ENCODE results near the gene HRK. TPM values are rescaled to one million over a fixed set of nuclear protein-coding genes. Genes with fewer than 3 reads are reported as not detected.

HRK gene
- total RNA-seq, 1 experiment from 2014 or later, result 3.5 TPM

GRCh38 chr12:116884871-116885270 is 3.6 kb upstream of the HRK start:
- peaks cover 19% of the 10 kb centered on the region for H3K4me1 Mint-ChIP-seq
- CTCF ChIA-PET, result interaction anchor here (0.7 kb wide), 2 partner anchors 22 to 54 kb away, joined by 3 read pairs; no protein-coding TSS in a partner anchor

GRCh38 chr12:116882742-116883141 is 1.5 kb upstream of the HRK start:
- TF ChIP-seq ZNF423 (CRISPR knock-in tag; IDR thresholded peaks at IDR 0.05) (no peak), ZMAT4 (CRISPR knock-in tag; IDR thresholded peaks at IDR 0.05) (no peak), TEAD1 (CRISPR knock-in tag; IDR thresholded peaks at IDR 0.05) (no peak), GTF2I (CRISPR knock-in tag; conservative IDR thresholded peaks at IDR 0.05) (no peak), ETV6 (CRISPR knock-in tag; IDR thresholded peaks at IDR 0.05) (no peak), AFF4 (CRISPR knock-in tag; IDR thresholded peaks at IDR 0.05; ENCODE audit: borderline replicate concordance) (no peak), USF1 (CRISPR knock-in tag; IDR thresholded peaks at IDR 0.05) (no peak), EMX1 (CRISPR knock-in tag; IDR thresholded peaks at IDR 0.05) (no peak), PREB (CRISPR knock-in tag; IDR thresholded peaks at IDR 0.05; ENCODE audit: borderline replicate concordance) (no peak), ZNF121 (CRISPR knock-in tag; IDR thresholded peaks at IDR 0.05) (no peak), FOXP1 (CRISPR knock-in tag; IDR thresholded peaks at IDR 0.05; ENCODE audit: borderline replicate concordance) (no peak), SOX15 (CRISPR knock-in tag; IDR thresholded peaks at IDR 0.05) (no peak), ZNF263 (CRISPR knock-in tag; IDR thresholded peaks at IDR 0.05; ENCODE audit: low read depth) (no peak), ATF6 (CRISPR knock-in tag; IDR thresholded peaks at IDR 0.05) (no peak), ZNF138 (CRISPR knock-in tag; conservative IDR thresholded peaks at IDR 0.05) (no peak)
- ATAC-seq (peak; percentile 13), DNase-seq (ENCODE audit: low spot score) (no peak)
- Mint-ChIP-seq H3K27me3 (ENCODE audit: low read depth) (peaks cover 69% of the 10 kb centered on the region), H3K27ac (no peak overlapping the region), H3K4me1 (peaks cover 27% of the 10 kb centered on the region), H3K36me3 (no peaks in the 10 kb centered on the region), H3K9me3 (no peaks in the 10 kb centered on the region), H3K4me3 (peak overlapping the region; percentile 82)
- POLR2A ChIA-PET, result interaction anchor here (0.6 to 0.7 kb wide), 2 partner anchors 142 to 173 kb away, joined by 3 to 5 read pairs; no protein-coding TSS in a partner anchor
- CTCF ChIA-PET, result interaction anchor here (0.5 to 4.5 kb wide), 28 partner anchors 10 to 931 kb away, joined by 3 to 46 read pairs (median 4); partner anchors contain the start of gene FBXW8

More at GRCh38 chr12:116884871-116885270, 3.6 kb upstream of the HRK start:
- H3K36me3 Mint-ChIP-seq, result no peaks in the 10 kb centered on the region
- POLR2A ChIA-PET, result no interaction called here
- H3K9me3 Mint-ChIP-seq, result no peaks in the 10 kb centered on the region
- H3K4me3 Mint-ChIP-seq, result no peak overlapping the region
- no peak overlapping the region for H3K27ac Mint-ChIP-seq
- H3K27me3 Mint-ChIP-seq (ENCODE audit: low read depth), result peaks cover 47% of the 10 kb centered on the region
- DNase-seq (ENCODE audit: low spot score) (no peak), ATAC-seq (no peak)
- TF ChIP-seq ZNF317 (CRISPR knock-in tag; IDR thresholded peaks at IDR 0.05; ENCODE audit: borderline replicate concordance, low read depth) (no peak), MLX (CRISPR knock-in tag; IDR thresholded peaks at IDR 0.05) (no peak), CBFB (CRISPR knock-in tag; IDR thresholded peaks at IDR 0.05; ENCODE audit: low read depth) (no peak), MAX (CRISPR knock-in tag; IDR thresholded peaks at IDR 0.05) (no peak), ZBTB43 (CRISPR knock-in tag; IDR thresholded peaks at IDR 0.05) (no peak), SP1 (CRISPR knock-in tag; conservative IDR thresholded peaks at IDR 0.05) (no peak)
